ENCODE data around the gene ECT2. TPM values are rescaled to one million over a fixed set of nuclear protein-coding genes. Genes with fewer than 3 reads are reported as not detected.
"Not testable (repeated sequence)": the region's sequence is repeated elsewhere in the genome, so short reads cannot be mapped to it uniquely, and the experiment has no call there.

The ECT2 gene
- polyA plus RNA-seq, 3 donors = 2.6 to 3.3 (median 2.7) TPM

DNA sequence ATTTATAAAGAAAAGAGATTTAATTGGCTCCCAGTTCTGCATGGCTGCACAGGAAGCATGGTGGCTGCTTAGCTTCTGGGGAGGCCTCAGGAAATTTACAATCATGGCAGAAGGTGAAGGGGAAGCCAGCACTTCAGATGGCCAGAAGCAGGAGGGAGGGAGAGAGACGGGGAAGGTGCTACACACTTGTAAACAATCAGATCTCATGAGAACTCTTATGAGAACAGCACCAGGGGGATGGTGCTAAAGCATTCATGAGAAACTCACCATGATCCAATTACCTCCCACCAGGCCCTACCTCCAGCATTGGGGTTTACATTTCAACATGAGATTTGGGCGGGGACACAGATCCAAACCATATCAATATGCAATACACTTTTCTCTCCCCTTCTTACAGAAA is 73.7 kb downstream of the ECT2 start:
- no peak overlapping the region for H3K4me3 Mint-ChIP-seq
- no peak overlapping the region for H3K4me3 ChIP-seq (replicated peaks in 1 of 3; ENCODE audit: low read depth in 2 of 3, low read length in 3 of 3)
- H3K27ac Mint-ChIP-seq = no peak overlapping the region
- intact Hi-C loops (cut with micrococcal nuclease) = no loop called here
- no peaks in the 10 kb centered on the region for H3K4me1 Mint-ChIP-seq
- no peak overlapping the region for H2AFZ ChIP-seq (ENCODE audit: insufficient read depth, low read depth, low read length, poor library complexity, severe bottlenecking)
- H3K27me3 Mint-ChIP-seq (ENCODE audit: low read depth in 3 of 3) = peaks cover 0 to 2% (median 1%) of the 10 kb centered on the region in 3 donors
- H3K27ac ChIP-seq (ENCODE audit: low read depth in 1 of 2, low read length in 2 of 2) = no peak overlapping the region
- H3K4me1 ChIP-seq (ENCODE audit: control insufficient read depth in 1 of 2, insufficient read depth in 2 of 2, low read length in 2 of 2) = no peaks in the 10 kb centered on the region
- H3K36me3 Mint-ChIP-seq = peaks cover 15 to 17% of the 10 kb centered on the region in 2 donors
- TF ChIP-seq, protein P1, sequence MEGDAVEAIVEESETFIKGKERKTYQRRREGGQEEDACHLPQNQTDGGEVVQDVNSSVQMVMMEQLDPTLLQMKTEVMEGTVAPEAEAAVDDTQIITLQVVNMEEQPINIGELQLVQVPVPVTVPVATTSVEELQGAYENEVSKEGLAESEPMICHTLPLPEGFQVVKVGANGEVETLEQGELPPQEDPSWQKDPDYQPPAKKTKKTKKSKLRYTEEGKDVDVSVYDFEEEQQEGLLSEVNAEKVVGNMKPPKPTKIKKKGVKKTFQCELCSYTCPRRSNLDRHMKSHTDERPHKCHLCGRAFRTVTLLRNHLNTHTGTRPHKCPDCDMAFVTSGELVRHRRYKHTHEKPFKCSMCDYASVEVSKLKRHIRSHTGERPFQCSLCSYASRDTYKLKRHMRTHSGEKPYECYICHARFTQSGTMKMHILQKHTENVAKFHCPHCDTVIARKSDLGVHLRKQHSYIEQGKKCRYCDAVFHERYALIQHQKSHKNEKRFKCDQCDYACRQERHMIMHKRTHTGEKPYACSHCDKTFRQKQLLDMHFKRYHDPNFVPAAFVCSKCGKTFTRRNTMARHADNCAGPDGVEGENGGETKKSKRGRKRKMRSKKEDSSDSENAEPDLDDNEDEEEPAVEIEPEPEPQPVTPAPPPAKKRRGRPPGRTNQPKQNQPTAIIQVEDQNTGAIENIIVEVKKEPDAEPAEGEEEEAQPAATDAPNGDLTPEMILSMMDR (IDR thresholded peaks at IDR 0.05) = no peak
- H3K9ac ChIP-seq (ENCODE audit: insufficient read depth, low read length, poor library complexity, severe bottlenecking) = no peak overlapping the region
- H4K20me1 ChIP-seq (ENCODE audit: insufficient read depth, low read length) = no peaks in the 10 kb centered on the region
- peaks cover 16 to 28% of the 10 kb centered on the region in 2 donors for H3K36me3 ChIP-seq (replicated peaks in 1 of 2; ENCODE audit: control insufficient read depth in 1 of 2, insufficient read depth in 2 of 2, low read length in 2 of 2)
- WGBS (ENCODE audit: insufficient coverage) = 100% methylated on average over 1 of the region's 2 CpGs
- DNase-seq = no peak
- H3K9me3 Mint-ChIP-seq = peaks cover 0 to 14% (median 2%) of the 10 kb centered on the region in 7 donors
- H3K27me3 ChIP-seq (ENCODE audit: control insufficient read depth in 2 of 2, insufficient read depth in 2 of 2, low read length in 2 of 2) = no peaks in the 10 kb centered on the region
- H3K9me3 ChIP-seq (replicated peaks in 1 of 2; ENCODE audit: control insufficient read depth in 1 of 2, insufficient read depth in 1 of 2, low read length in 2 of 2) = peaks cover 0 to 2% of the 10 kb centered on the region in 2 donors
- no peaks in the 10 kb centered on the region for H3K79me2 ChIP-seq (ENCODE audit: insufficient read depth, low read length)
- no peak overlapping the region for H3K4me2 ChIP-seq (replicated peaks; ENCODE audit: extremely low read depth, low read length, poor library complexity, severe bottlenecking)

DNA sequence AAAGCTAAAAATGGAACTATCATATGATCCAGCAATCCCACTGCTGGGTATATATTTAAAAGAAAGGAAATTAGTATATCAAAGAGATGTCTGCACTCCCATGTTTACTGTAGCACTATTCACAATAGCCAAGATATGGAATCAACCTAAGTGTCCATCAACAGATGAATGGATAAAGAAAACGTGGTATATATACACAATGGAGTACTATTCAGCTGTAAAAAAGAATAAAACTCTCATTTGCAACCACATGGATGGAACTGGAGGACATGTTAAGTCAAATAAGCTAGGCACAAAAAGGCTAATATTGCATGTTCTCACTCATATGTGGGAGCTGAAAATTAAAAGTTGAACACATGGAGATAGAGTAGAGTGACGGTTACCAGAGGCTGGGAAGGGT is 76.7 kb downstream of the ECT2 start:
- H4K20me1 ChIP-seq (ENCODE audit: insufficient read depth, low read length); H3K9me3 ChIP-seq (replicated peaks in 1 of 2; ENCODE audit: control insufficient read depth in 1 of 2, insufficient read depth in 1 of 2, low read length in 2 of 2); H3K27me3 ChIP-seq (ENCODE audit: control insufficient read depth in 2 of 2, insufficient read depth in 2 of 2, low read length in 2 of 2); H3K4me2 ChIP-seq (replicated peaks; ENCODE audit: extremely low read depth, low read length, poor library complexity, severe bottlenecking); H3K9ac ChIP-seq (ENCODE audit: insufficient read depth, low read length, poor library complexity, severe bottlenecking); H3K4me1 ChIP-seq (ENCODE audit: control insufficient read depth in 1 of 2, insufficient read depth in 2 of 2, low read length in 2 of 2); H3K4me3 Mint-ChIP-seq; H3K27ac Mint-ChIP-seq; H2AFZ ChIP-seq (ENCODE audit: insufficient read depth, low read depth, low read length, poor library complexity, severe bottlenecking); H3K4me3 ChIP-seq (replicated peaks in 1 of 3; ENCODE audit: low read depth in 2 of 3, low read length in 3 of 3); H3K27ac ChIP-seq (ENCODE audit: low read depth in 1 of 2, low read length in 2 of 2); intact Hi-C loops (cut with micrococcal nuclease); H3K36me3 Mint-ChIP-seq; H3K36me3 ChIP-seq (replicated peaks in 1 of 2; ENCODE audit: control insufficient read depth in 1 of 2, insufficient read depth in 2 of 2, low read length in 2 of 2); H3K27me3 Mint-ChIP-seq (ENCODE audit: low read depth in 3 of 3); DNase-seq; H3K79me2 ChIP-seq (ENCODE audit: insufficient read depth, low read length); H3K4me1 Mint-ChIP-seq: not testable (repeated sequence)
- 100% methylated on average over 1 of the region's 2 CpGs for WGBS (ENCODE audit: insufficient coverage)
- H3K9me3 Mint-ChIP-seq = peaks cover 0 to 14% (median 2%) of the 10 kb centered on the region in 7 donors
